Smooth muscle cell (in vitro differentiated cells): ENCODE data around the gene CLEC16A. TPM values are rescaled to one million over a fixed set of nuclear protein-coding genes. Genes with fewer than 3 reads are reported as not detected.

Source experiments
- DNase-seq: peaks from one replicate; lab custom pipeline; 2025; ENCODE audit not compliant: unreplicated experiment; lab: John Stamatoyannopoulos, UW
- H2AFZ ChIP-seq: fragments of 200-600 bp; sonication (generic); 2 replicates; pipeline ENCODE4 v1.6.0; 2016; ENCODE audit warnings: antibody characterized with exemption, low read depth, mild to moderate bottlenecking
- H3F3A ChIP-seq: fragments of 200-600 bp; sonication (generic); 2 replicates; pipeline ENCODE4 v1.6.0; 2017; ENCODE audit warnings: antibody characterized with exemption, low read depth
- H3K27ac ChIP-seq: fragments of 200-600 bp; sonication (generic); 2 replicates; pipeline ENCODE4 v1.5.1; 2016; ENCODE audit warnings: low read depth, mild to moderate bottlenecking
- H3K27me3 ChIP-seq: fragments of 200-600 bp; sonication (generic); 2 replicates; pipeline ENCODE4 v1.6.1; 2016; ENCODE audit warnings: low read depth, mild to moderate bottlenecking
- H3K36me3 ChIP-seq: fragments of 200-600 bp; sonication (generic); 2 replicates; pipeline ENCODE4 v1.5.1; 2016; ENCODE audit warnings: low read depth
- H3K4me1 ChIP-seq: fragments of 200-600 bp; sonication (generic); 2 replicates; pipeline ENCODE4 v1.5.1; 2016; ENCODE audit warnings: low read depth
- H3K4me2 ChIP-seq: fragments of 200-600 bp; sonication (generic); 2 replicates; pipeline ENCODE4 v1.6.0; 2016; ENCODE audit warnings: mild to moderate bottlenecking
- H3K4me3 ChIP-seq: fragments of 200-600 bp; sonication (generic); 2 replicates; pipeline ENCODE4 v1.5.1; 2016; ENCODE audit warnings: mild to moderate bottlenecking
- H3K79me2 ChIP-seq: fragments of 200-600 bp; sonication (generic); 2 replicates; pipeline ENCODE4 v1.6.0; 2016; ENCODE audit warnings: low read depth, mild to moderate bottlenecking
- H3K9ac ChIP-seq: fragments of 200-600 bp; sonication (generic); 2 replicates; pipeline ENCODE4 v1.6.0; 2016; ENCODE audit warnings: low read depth
- H3K9me3 ChIP-seq: fragments of 200-600 bp; sonication (generic); replicated peaks from 2 replicates; pipeline ENCODE4 v1.5.1; 2016; ENCODE audit warnings: low read depth
- H4K20me1 ChIP-seq: fragments of 200-600 bp; sonication (generic); 2 replicates; pipeline ENCODE4 v1.6.0; 2016; ENCODE audit warnings: low read depth
- WGBS: methylation state at CpG from one replicate; pipeline ENCODE4 v1.1.7; 2016; ENCODE audit warnings: low lambda C conversion rate; 5-methylcytosine and 5-hydroxymethylcytosine counted together
- polyA plus RNA-seq: library from polyadenylated mRNA; unstranded; fragments of >200 nt; fragmentation: Nextera tagmentation; extraction: Ambion mirVana; gene quantifications from 2 replicates; pipeline ENCODE4 v1.2.1, GENCODE V29; 2016
- total RNA-seq: library from RNA; depleted of rRNA; stranded (reverse); fragments of >200 nt; gene quantifications from 2 replicates; pipeline ENCODE4 v1.2.3, GENCODE V29; 2014
- TF ChIP-seq, protein P1 (sequence below): fragments of 200-600 bp; sonication (generic); IDR thresholded peaks from 2 replicates; pipeline ENCODE4 v1.5.1; 2017; ENCODE audit warnings: borderline replicate concordance, mild to moderate bottlenecking, antibody characterized with exemption; ENCODE audit not compliant: insufficient read depth, poor library complexity, severe bottlenecking

Gene CLEC16A
- total and polyA plus RNA-seq, 2 experiments from 2014 or later = 12.6 to 16.2 TPM

DNA sequence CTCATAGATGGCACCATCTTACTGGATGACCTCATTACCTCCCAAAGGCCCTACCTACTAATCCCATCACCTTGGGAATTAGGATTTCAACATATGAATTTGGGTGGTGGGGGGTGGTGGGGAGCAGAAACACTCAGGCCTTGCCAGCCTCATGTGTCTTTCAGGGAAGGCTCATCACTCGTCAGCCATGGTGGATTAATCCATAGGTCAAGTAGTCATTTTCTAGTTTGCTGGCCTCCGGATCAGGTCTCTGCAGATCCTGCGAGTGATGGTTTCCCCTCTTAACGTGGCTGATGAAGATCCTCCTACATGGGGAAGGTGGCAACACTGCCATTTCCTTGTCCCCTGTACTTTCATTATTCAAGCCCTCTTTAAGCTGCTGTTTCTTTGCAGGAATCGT is 101.1 kb downstream of the CLEC16A start:
- Histone ChIP-seq H4K20me1 (no peaks in the 10 kb centered on the region), H2AFZ (no peak overlapping the region), H3K36me3 (no peaks in the 10 kb centered on the region), H3K9me3 (no peaks in the 10 kb centered on the region), H3K27ac (no peak overlapping the region), H3K4me2 (no peak overlapping the region), H3K4me3 (no peak overlapping the region), H3F3A (peaks cover 15% of the 10 kb centered on the region), H3K9ac (no peak overlapping the region), H3K27me3 (no peaks in the 10 kb centered on the region), H3K4me1 (peaks cover 9% of the 10 kb centered on the region), H3K79me2 (no peaks in the 10 kb centered on the region)
- no peak for DNase-seq
- 83% methylated on average over 5 of the region's 5 CpGs for WGBS
- TF ChIP-seq, protein P1, sequence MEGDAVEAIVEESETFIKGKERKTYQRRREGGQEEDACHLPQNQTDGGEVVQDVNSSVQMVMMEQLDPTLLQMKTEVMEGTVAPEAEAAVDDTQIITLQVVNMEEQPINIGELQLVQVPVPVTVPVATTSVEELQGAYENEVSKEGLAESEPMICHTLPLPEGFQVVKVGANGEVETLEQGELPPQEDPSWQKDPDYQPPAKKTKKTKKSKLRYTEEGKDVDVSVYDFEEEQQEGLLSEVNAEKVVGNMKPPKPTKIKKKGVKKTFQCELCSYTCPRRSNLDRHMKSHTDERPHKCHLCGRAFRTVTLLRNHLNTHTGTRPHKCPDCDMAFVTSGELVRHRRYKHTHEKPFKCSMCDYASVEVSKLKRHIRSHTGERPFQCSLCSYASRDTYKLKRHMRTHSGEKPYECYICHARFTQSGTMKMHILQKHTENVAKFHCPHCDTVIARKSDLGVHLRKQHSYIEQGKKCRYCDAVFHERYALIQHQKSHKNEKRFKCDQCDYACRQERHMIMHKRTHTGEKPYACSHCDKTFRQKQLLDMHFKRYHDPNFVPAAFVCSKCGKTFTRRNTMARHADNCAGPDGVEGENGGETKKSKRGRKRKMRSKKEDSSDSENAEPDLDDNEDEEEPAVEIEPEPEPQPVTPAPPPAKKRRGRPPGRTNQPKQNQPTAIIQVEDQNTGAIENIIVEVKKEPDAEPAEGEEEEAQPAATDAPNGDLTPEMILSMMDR = no peak

DNA sequence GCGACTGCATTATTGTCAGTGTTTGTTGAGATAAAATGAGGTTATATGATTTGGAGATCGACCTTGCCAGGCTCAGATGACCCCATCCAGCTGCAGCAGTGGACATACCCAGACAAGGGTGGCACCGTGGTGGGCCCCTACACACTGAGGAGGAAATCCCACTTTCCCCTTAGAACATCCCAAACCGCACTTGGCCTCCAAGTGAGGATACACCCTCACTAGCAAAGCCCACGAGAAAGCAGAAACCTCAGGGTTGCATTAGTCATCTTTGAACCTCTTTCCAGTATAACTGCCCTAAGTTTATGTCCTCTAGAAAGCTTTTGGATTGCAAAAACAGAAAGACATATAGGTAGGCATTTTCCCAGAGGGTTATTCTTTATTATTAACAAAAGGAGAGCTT is 101.5 kb downstream of the CLEC16A start:
- no peaks in the 10 kb centered on the region for H4K20me1 ChIP-seq
- H3K27ac ChIP-seq = peak overlapping the region; percentile 38
- H3F3A ChIP-seq = peaks cover 15% of the 10 kb centered on the region
- H3K4me2 ChIP-seq = peak overlapping the region; percentile 45
- no peak overlapping the region for H3K4me3 ChIP-seq
- H3K9me3 ChIP-seq = no peaks in the 10 kb centered on the region
- H3K79me2 ChIP-seq = no peaks in the 10 kb centered on the region
- DNase-seq = no peak
- no peaks in the 10 kb centered on the region for H3K27me3 ChIP-seq
- H2AFZ ChIP-seq = no peak overlapping the region
- H3K36me3 ChIP-seq = no peaks in the 10 kb centered on the region
- WGBS = 52% methylated on average over 5 of the region's 5 CpGs
- TF ChIP-seq, protein P1 = no peak
- H3K9ac ChIP-seq = no peak overlapping the region
- peaks cover 12% of the 10 kb centered on the region for H3K4me1 ChIP-seq

DNA sequence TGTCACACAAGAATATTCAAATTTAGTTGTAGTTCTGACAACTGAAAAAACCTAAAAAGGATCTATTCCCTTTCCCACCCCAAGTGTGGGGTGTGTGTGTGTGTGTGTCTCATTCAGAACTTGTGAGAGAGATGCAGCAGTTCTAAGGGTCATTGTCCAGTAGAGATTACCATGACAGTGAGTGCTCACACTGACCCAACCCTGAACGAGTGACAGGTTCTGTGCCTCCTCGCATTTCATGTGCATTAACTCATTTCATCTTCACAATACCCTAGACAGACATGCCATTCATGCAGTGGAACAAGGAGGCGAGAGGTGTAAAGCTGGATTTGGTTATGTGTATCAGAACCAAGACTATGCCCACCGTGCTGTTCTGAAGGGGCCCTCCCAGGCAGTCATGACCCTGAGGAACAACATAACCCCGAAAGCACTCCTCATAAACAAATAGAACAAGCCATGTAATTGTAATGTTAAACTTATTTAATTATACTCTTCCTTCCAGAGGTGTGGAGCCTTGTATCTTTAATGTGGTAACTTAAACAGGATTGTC is 102.1 kb downstream of the CLEC16A start:
- Histone ChIP-seq H3K36me3 (no peaks in the 10 kb centered on the region), H3K27me3 (no peaks in the 10 kb centered on the region), H3F3A (peaks cover 15% of the 10 kb centered on the region), H3K4me3 (no peak overlapping the region), H3K4me2 (peak overlapping the region; percentile 45), H4K20me1 (no peaks in the 10 kb centered on the region), H3K4me1 (peaks cover 14% of the 10 kb centered on the region), H2AFZ (no peak overlapping the region), H3K79me2 (no peaks in the 10 kb centered on the region), H3K27ac (peak overlapping the region; percentile 38), H3K9me3 (no peaks in the 10 kb centered on the region), H3K9ac (no peak overlapping the region)
- TF ChIP-seq, protein P1 = no peak
- WGBS = 70% methylated on average over 5 of the region's 5 CpGs
- no peak for DNase-seq

DNA sequence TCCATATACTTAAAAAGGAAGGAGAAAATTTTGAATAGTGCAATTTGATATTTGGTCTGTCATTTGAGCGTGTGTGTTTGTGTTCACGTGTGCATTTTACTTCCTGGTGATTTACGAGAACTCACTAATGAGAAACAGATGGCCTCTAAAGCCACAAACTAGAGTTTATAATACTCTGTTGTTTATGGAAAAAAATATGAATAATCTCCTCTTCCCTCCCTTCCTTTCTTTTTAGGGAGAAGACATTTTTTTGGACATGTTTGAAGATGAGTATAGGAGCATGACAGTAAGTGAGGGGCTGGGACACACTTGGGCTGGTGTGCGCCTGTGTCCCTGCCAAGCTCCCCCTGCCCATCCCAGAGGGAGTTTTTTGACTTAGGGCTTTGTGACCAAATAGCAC is 102.7 kb downstream of the CLEC16A start:
- no peak overlapping the region for H2AFZ ChIP-seq
- no peaks in the 10 kb centered on the region for H3K9me3 ChIP-seq
- no peaks in the 10 kb centered on the region for H3K36me3 ChIP-seq
- TF ChIP-seq, protein P1 = no peak
- peaks cover 14% of the 10 kb centered on the region for H3K4me1 ChIP-seq
- DNase-seq = no peak
- H3K9ac ChIP-seq = no peak overlapping the region
- no peaks in the 10 kb centered on the region for H3K27me3 ChIP-seq
- no peak overlapping the region for H3K4me3 ChIP-seq
- no peaks in the 10 kb centered on the region for H3K79me2 ChIP-seq
- WGBS = 35% methylated on average over 4 of the region's 4 CpGs
- peaks cover 15% of the 10 kb centered on the region for H3F3A ChIP-seq
- peak overlapping the region; percentile 38 for H3K27ac ChIP-seq
- no peaks in the 10 kb centered on the region for H4K20me1 ChIP-seq
- H3K4me2 ChIP-seq = peak overlapping the region; percentile 45
